PC-9 (cell line): ENCODE measurements around the gene CHN1. TPM values are rescaled to one million over a fixed set of nuclear protein-coding genes. Genes with fewer than 3 reads are reported as not detected.

Experiments
- BruUV-seq: library from RNA; stranded (reverse); fragments of 400-500 nt; replicated peaks from 2 replicates; lab custom pipeline; 2021; lab: Mats Ljungman, UMichigan
- CTCF ChIA-PET: fragments of 300-600 bp; sonication (Branson Sonifier 250); formaldehyde crosslinking; loops from one replicate; lab custom pipeline; 2022; ENCODE audit warnings: antibody characterized with exemption; lab: Charles Lee
- POLR2A ChIA-PET: fragments of 300-600 bp; sonication (Branson Sonifier 250); formaldehyde crosslinking; loops from one replicate; lab custom pipeline; 2022; ENCODE audit warnings: antibody characterized with exemption; ENCODE audit not compliant: unreplicated experiment; lab: Charles Lee
- DNase-seq, 2 experiments: peaks; one replicate each; pipeline versions ENCODE4 v3.0.0 to v3.0.0-alpha.2; 2015 to 2022; ENCODE audit warnings: mixed read lengths in 1 of 2
- H2AFZ ChIP-seq: fragments of 200-600 bp; sonication (generic); 2 replicates; pipeline ENCODE4 v1.8.1; 2017; ENCODE audit warnings: antibody characterized with exemption
- H3F3A ChIP-seq: fragments of 200-600 bp; sonication (generic); 2 replicates; pipeline ENCODE4 v1.8.1; 2017; ENCODE audit warnings: antibody characterized with exemption, mild to moderate bottlenecking, low read depth; ENCODE audit not compliant: insufficient read depth
- H3K27ac ChIP-seq: fragments of 200-600 bp; sonication (generic); 2 replicates; pipeline ENCODE4 v1.6.1; 2016; ENCODE audit warnings: mixed run types
- H3K27me3 ChIP-seq: fragments of 200-600 bp; sonication (generic); 2 replicates; pipeline ENCODE4 v1.6.1; 2016; ENCODE audit warnings: low read depth, mixed run types; ENCODE audit not compliant: insufficient read depth
- H3K36me3 ChIP-seq: fragments of 200-600 bp; sonication (generic); 2 replicates; pipeline ENCODE4 v1.6.1; 2016; ENCODE audit warnings: low read depth, mixed run types
- H3K4me1 ChIP-seq: fragments of 200-600 bp; sonication (generic); replicated peaks from 2 replicates; pipeline ENCODE4 v1.6.1; 2016; ENCODE audit warnings: mixed run types; ENCODE audit not compliant: insufficient read depth
- H3K4me2 ChIP-seq: fragments of 200-600 bp; sonication (generic); 2 replicates; pipeline ENCODE4 v1.6.1; 2017; ENCODE audit warnings: mixed run types
- H3K4me3 ChIP-seq: fragments of 200-600 bp; sonication (generic); 2 replicates; pipeline ENCODE4 v1.6.1; 2016; ENCODE audit warnings: mixed run types
- H3K79me2 ChIP-seq: fragments of 200-600 bp; sonication (generic); 2 replicates; pipeline ENCODE4 v1.6.1; 2017; ENCODE audit warnings: low read depth, mixed run types
- H3K9me2 ChIP-seq: fragments of 200-600 bp; sonication (generic); 2 replicates; pipeline ENCODE4 v1.8.1; 2017; ENCODE audit warnings: mild to moderate bottlenecking; ENCODE audit not compliant: insufficient read depth
- H3K9me3 ChIP-seq: fragments of 200-600 bp; sonication (generic); 2 replicates; pipeline ENCODE4 v1.8.1; 2016; ENCODE audit warnings: low read depth; ENCODE audit not compliant: insufficient read depth
- H4K20me1 ChIP-seq: fragments of 200-600 bp; sonication (generic); 2 replicates; pipeline ENCODE4 v1.8.1; 2017; ENCODE audit not compliant: insufficient read depth
- CTCF ChIP-seq: fragments of 200-600 bp; sonication (generic); conservative IDR thresholded peaks from 2 replicates; pipeline ENCODE4 v1.6.1; 2017; ENCODE audit warnings: mixed run types, antibody characterized with exemption, mild to moderate bottlenecking, moderate library complexity
- EZH2 ChIP-seq: fragments of 200-600 bp; sonication (generic); IDR thresholded peaks from 2 replicates; pipeline ENCODE4 v1.8.0; 2017; ENCODE audit warnings: antibody characterized with exemption, low read depth
- intact Hi-C: fragments of 100-400 bp; cut with micrococcal nuclease; formaldehyde crosslinking; loops from one replicate; pipeline ENCODE4 v1.10.0; 2022; ENCODE audit not compliant: unreplicated experiment
- total RNA-seq: library from RNA; stranded (reverse); gene quantifications from 2 replicates; pipeline ENCODE4 v1.2.3, GENCODE V29; 2021

Gene CHN1
- total RNA-seq, 1 experiment from 2014 or later: 14.0 TPM

- ChIA-PET CTCF (no interaction called here), POLR2A (no interaction called here)
- Histone ChIP-seq H3K36me3 (no peaks in the 10 kb centered on the region), H3K4me1 (peaks cover 8% of the 10 kb centered on the region), H3F3A (no peaks in the 10 kb centered on the region), H3K27me3 (no peaks in the 10 kb centered on the region), H3K9me3 (no peaks in the 10 kb centered on the region), H4K20me1 (no peaks in the 10 kb centered on the region), H3K4me2 (no peak overlapping the region), H3K27ac (no peak overlapping the region), H3K4me3 (no peak overlapping the region), H3K9me2 (no peaks in the 10 kb centered on the region), H3K79me2 (no peaks in the 10 kb centered on the region), H2AFZ (no peak overlapping the region)
- DNase-seq: no peak
- intact Hi-C loops: no loop called here
- no peak for TF ChIP-seq CTCF
- BruUV-seq: no TSS peak
Measured at GRCh38 chr2:174750923-174751441, 254.2 kb downstream of the CHN1 start.

DNA sequence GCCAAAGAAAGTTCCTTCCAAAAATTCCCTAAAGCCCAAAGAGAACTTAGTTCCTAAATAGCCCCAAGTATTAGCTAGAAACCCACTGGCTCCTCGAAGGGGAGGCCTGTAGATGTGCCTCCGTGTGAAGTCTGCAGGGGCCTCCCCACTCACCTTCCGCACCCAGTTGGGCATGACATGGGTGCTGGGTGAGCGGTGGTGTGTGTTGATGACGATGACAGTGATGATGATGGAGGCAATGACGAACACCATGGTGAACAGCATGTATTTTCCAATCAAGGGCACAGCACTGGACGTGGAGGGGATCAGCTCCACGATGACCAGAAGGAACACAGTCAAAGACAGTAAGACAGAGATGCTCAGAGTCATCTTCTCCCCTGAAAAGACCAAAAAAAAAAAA is 255.4 kb downstream of the CHN1 start:
- POLR2A ChIA-PET: no interaction called here
- CTCF ChIA-PET: interaction anchor here (0.5 to 1.2 kb wide), 8 partner anchors 14 to 615 kb away, joined by 3 to 8 read pairs (median 4); partner anchors contain the start of gene CHRNA1
- Histone ChIP-seq H3K27ac (no peak overlapping the region), H3K79me2 (no peaks in the 10 kb centered on the region), H3K36me3 (no peaks in the 10 kb centered on the region), H4K20me1 (no peaks in the 10 kb centered on the region), H3K9me2 (no peaks in the 10 kb centered on the region), H3K4me1 (peaks cover 8% of the 10 kb centered on the region), H3K4me2 (no peak overlapping the region), H3K9me3 (no peaks in the 10 kb centered on the region), H3F3A (no peaks in the 10 kb centered on the region), H3K4me3 (no peak overlapping the region), H2AFZ (no peak overlapping the region), H3K27me3 (no peaks in the 10 kb centered on the region)
- no peak for DNase-seq
- BruUV-seq: TSS peak; percentile 23
- TF ChIP-seq CTCF (no peak), EZH2 (no peak)
- intact Hi-C loops: loop anchor here (1.0 to 10.0 kb wide), 9 partner anchors 22 to 1337 kb away; partner anchors contain the start of gene ATF2

GRCh38 chr2:174748948-174749347 is 256.2 kb downstream of the CHN1 start:
- TF ChIP-seq EZH2: no peak
- peak; percentile 97 for TF ChIP-seq CTCF
- intact Hi-C loops: loop anchor here (1.0 to 10.0 kb wide), 9 partner anchors 22 to 1338 kb away; partner anchors contain the start of gene ATF2
- peak; percentile 87 to 91 for DNase-seq
- H3K4me1 ChIP-seq: peaks cover 8% of the 10 kb centered on the region
- H3K4me3 ChIP-seq: no peak overlapping the region
- no TSS peak for BruUV-seq
- H3K4me2 ChIP-seq: peak overlapping the region; percentile 20
- no peaks in the 10 kb centered on the region for H3K79me2 ChIP-seq
- CTCF ChIA-PET: interaction anchor here (0.5 to 1.2 kb wide), 24 partner anchors 10 to 1349 kb away, joined by 3 to 26 read pairs (median 4); partner anchors contain the start of genes CHN1, CHRNA1 and GPR155
- no peaks in the 10 kb centered on the region for H3K9me2 ChIP-seq
- no peaks in the 10 kb centered on the region for H4K20me1 ChIP-seq
- no peak overlapping the region for H3K27ac ChIP-seq
- H3K36me3 ChIP-seq: no peaks in the 10 kb centered on the region
- no peaks in the 10 kb centered on the region for H3K9me3 ChIP-seq
- POLR2A ChIA-PET: interaction anchor here (0.5 to 1.0 kb wide), 5 partner anchors 54 to 1031 kb away, joined by 3 to 5 read pairs (median 5); no protein-coding TSS in a partner anchor
- H3K27me3 ChIP-seq: no peaks in the 10 kb centered on the region
- no peaks in the 10 kb centered on the region for H3F3A ChIP-seq
- no peak overlapping the region for H2AFZ ChIP-seq

Other genes with a start within 250 kb of the CHN1 start
- gene CHRNA1, start 240.9 kb downstream of the CHN1 start, total RNA-seq: not detected in 2 replicates
- gene ATF2, start 162.8 kb upstream of the CHN1 start, total RNA-seq: 80.9 and 94.5 TPM in 2 replicates
- 450 and 528 TPM in 2 replicates for gene ATP5MC3, start 176.3 kb upstream of the CHN1 start, total RNA-seq